ENCODE results near the gene NMRK2.

NMRK2 gene

GRCh38 chr19:3978145-3978544, 45.3 kb downstream of the NMRK2 start:
- no peak for TF ChIP-seq CTCF (IDR thresholded peaks at IDR 0.05)
- H3K4me3 ChIP-seq (ENCODE audit: low read depth in 1 of 2, low read length in 1 of 2) = no peak overlapping the region
- H3K36me3 ChIP-seq = peaks cover 78% of the 10 kb centered on the region
- H3K9me3 ChIP-seq = no peaks in the 10 kb centered on the region
- H3K27me3 ChIP-seq = no peaks in the 10 kb centered on the region
- no peak overlapping the region for H3K27ac ChIP-seq
- no peaks in the 10 kb centered on the region for H3K4me1 ChIP-seq (ENCODE audit: control insufficient read depth in 1 of 2, insufficient read depth in 1 of 2, low read depth in 1 of 2, low read length in 1 of 2)

DNA sequence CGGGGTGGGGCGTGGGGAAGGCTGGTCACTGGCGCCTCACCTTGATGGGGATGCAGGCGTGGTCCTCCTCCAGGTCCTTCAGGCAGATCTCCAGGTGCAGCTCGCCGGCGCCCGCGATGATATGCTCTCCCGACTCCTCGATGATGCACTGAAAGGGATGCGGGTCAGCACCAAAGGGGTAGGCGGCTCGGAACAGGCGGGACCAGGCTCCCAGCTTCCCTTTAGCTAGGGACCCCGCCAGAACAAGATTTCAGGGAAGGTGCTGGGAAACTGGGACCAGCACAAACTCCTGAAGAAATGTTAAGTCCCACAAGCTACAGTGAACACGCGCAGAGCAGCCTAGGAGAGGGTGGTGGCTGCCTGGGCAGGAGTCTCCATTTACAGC, 46.4 kb downstream of the NMRK2 start:
- no peak overlapping the region for H3K27ac ChIP-seq
- no peak for TF ChIP-seq CTCF (IDR thresholded peaks at IDR 0.05)
- H3K4me1 ChIP-seq (ENCODE audit: control insufficient read depth in 1 of 2, insufficient read depth in 1 of 2, low read depth in 1 of 2, low read length in 1 of 2) = peaks cover 8 to 9% of the 10 kb centered on the region in 2 experiments
- H3K27me3 ChIP-seq = no peaks in the 10 kb centered on the region
- no peak overlapping the region for H3K4me3 ChIP-seq (ENCODE audit: low read depth in 1 of 2, low read length in 1 of 2)
- peaks cover 88% of the 10 kb centered on the region for H3K36me3 ChIP-seq
- H3K9me3 ChIP-seq = no peaks in the 10 kb centered on the region

DNA sequence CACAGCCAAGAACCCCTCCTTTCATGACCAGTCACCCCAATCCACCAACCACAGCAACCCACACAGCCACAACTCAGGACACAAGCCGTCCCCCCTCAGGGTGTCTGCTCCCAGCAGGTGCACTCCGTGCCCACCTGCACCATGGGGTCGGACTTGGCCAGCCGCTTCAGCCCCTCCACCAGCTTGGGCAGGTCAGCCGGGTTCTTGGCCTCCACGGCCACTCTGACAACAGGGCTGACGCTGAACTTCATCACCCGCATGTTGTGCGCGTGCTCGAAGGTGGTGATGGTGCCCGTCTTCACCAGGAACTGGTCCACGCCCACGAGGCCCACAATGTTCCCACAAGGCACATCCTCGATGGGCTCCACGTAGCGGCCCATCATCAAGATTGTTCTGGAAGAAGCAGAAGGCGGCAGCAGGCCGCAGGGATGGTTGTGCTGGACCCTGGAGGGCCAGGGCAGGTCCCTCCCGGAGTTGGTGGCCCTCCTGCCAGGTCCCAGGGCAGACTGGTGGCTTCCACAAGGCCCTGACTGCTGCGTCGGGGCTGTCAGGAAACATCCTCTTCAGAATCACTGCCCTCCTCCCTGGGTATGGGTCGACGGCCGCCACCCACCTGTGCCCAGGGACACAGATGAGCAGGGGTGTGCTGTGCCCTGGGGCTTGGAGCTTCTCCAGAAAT, 46.9 kb downstream of the NMRK2 start:
- Histone ChIP-seq H3K27me3 (no peaks in the 10 kb centered on the region), H3K4me3 (ENCODE audit: low read depth in 1 of 2, low read length in 1 of 2) (no peak overlapping the region), H3K27ac (no peak overlapping the region), H3K4me1 (ENCODE audit: control insufficient read depth in 1 of 2, insufficient read depth in 1 of 2, low read depth in 1 of 2, low read length in 1 of 2) (peaks cover 14% of the 10 kb centered on the region in 2 experiments), H3K9me3 (no peaks in the 10 kb centered on the region), H3K36me3 (peaks cover 88% of the 10 kb centered on the region)
- TF ChIP-seq CTCF (IDR thresholded peaks at IDR 0.05) = no peak

GRCh38 chr19:3980353-3981251, 47.7 kb downstream of the NMRK2 start:
- H3K4me3 ChIP-seq (ENCODE audit: low read depth in 1 of 2, low read length in 1 of 2) = no peak overlapping the region
- H3K27ac ChIP-seq = no peak overlapping the region
- H3K27me3 ChIP-seq = no peaks in the 10 kb centered on the region
- H3K9me3 ChIP-seq = no peaks in the 10 kb centered on the region
- peaks cover 83% of the 10 kb centered on the region for H3K36me3 ChIP-seq
- TF ChIP-seq CTCF (IDR thresholded peaks at IDR 0.05) = no peak
- peaks cover 17 to 18% of the 10 kb centered on the region in 2 experiments for H3K4me1 ChIP-seq (ENCODE audit: control insufficient read depth in 1 of 2, insufficient read depth in 1 of 2, low read depth in 1 of 2, low read length in 1 of 2)

DNA sequence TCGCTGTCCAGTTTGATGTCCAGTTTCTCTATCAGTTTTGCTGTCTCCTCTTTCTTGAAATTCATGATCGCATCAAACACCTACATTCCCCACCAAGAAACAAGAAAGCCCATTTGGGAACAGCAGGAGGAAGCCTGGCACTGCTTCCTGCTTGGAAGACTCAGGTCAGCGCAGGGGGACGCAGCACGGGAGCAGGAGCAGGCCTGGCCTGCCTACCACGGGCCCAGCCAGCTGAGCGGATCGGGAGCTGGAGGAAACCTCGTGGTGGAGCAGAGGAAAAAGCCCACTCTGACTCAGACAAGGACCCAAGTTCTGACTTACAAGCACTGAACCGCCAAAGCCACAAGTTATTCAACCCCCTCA, 48.5 kb downstream of the NMRK2 start:
- H3K36me3 ChIP-seq = peaks cover 75% of the 10 kb centered on the region
- H3K9me3 ChIP-seq = no peaks in the 10 kb centered on the region
- no peak for TF ChIP-seq CTCF (IDR thresholded peaks at IDR 0.05)
- no peak overlapping the region for H3K4me3 ChIP-seq (ENCODE audit: low read depth in 1 of 2, low read length in 1 of 2)
- H3K4me1 ChIP-seq (ENCODE audit: control insufficient read depth in 1 of 2, insufficient read depth in 1 of 2, low read depth in 1 of 2, low read length in 1 of 2) = peaks cover 24 to 26% of the 10 kb centered on the region in 2 experiments
- no peak overlapping the region for H3K27ac ChIP-seq
- peaks cover 1% of the 10 kb centered on the region for H3K27me3 ChIP-seq

All from neutrophil (primary cell).